Left lung (tissue), 14 donors: ENCODE data around the gene SMCO4. TPM values are rescaled to one million over a fixed set of nuclear protein-coding genes. Genes with fewer than 3 reads are reported as not detected.

Experiments used
- ATAC-seq: fragments of 200-7000 bp; cut with Tn5 transposase; one replicate; pipeline ENCODE4 v1.9.1; 2020; ENCODE audit warnings: moderate library complexity
- DNase-seq, 4 donors: peaks; one replicate each; pipeline ENCODE4 v3.0.0-alpha.2; 2013 to 2020
- H3K27ac ChIP-seq, 2 donors: fragments of 200-600 bp; sonication (generic) in 1 of 2; one replicate each; pipeline versions ENCODE4 v1.5.0 to v1.8.0; 2020 to 2021
- H3K27me3 ChIP-seq, 2 donors: fragments of 200-600 bp; sonication (generic) in 1 of 2; one replicate each; pipeline versions ENCODE4 v1.5.0 to v1.8.0; 2020 to 2021
- H3K36me3 ChIP-seq, 2 donors: fragments of 200-600 bp; sonication (generic) in 1 of 2; one replicate each; pipeline versions ENCODE4 v1.5.0 to v1.8.0; 2020 to 2021
- H3K4me1 ChIP-seq, 2 donors: fragments of 200-600 bp; one replicate each; pipeline ENCODE4 v1.8.0; 2021
- H3K4me3 ChIP-seq, 2 donors: fragments of 200-600 bp; sonication (generic) in 1 of 2; one replicate each; pipeline versions ENCODE4 v1.5.0 to v1.8.0; 2020 to 2021; ENCODE audit warnings: mild to moderate bottlenecking in 1 of 2
- H3K9me3 ChIP-seq, 2 donors: fragments of 200-600 bp; sonication (generic) in 1 of 2; one replicate each; pipeline versions ENCODE4 v1.5.0 to v1.8.0; 2020 to 2021
- CTCF ChIP-seq, 2 donors: fragments of 200-600 bp; sonication (generic) in 1 of 2; IDR thresholded peaks; one replicate each; pipeline versions ENCODE4 v1.5.0 to v1.8.0; 2021; ENCODE audit warnings: antibody characterized with exemption in 2 of 2
- intact Hi-C, 2 donors: fragments of 100-400 bp; cut with DNase I; formaldehyde crosslinking; loops; one replicate each; pipeline versions ENCODE4 v1.11.2 to v1.14.2; 2022
- long read RNA-seq, 12 donors: library from polyadenylated mRNA in 2 of 12; unstranded in 2 of 12; transcript quantifications; one replicate each; pipeline ENCODE4 v2.0.0 and lab custom pipeline, GENCODE V29; 2019 to 2026
- polyA plus RNA-seq, 6 donors: library from polyadenylated mRNA; unstranded; fragments of 120-200 nt; gene quantifications; one replicate each; pipeline ENCODE4 v1.2.1, GENCODE V29; 2013; ENCODE audit not compliant: insufficient read length in 6 of 6
- total RNA-seq, 2 donors: library from RNA; stranded (reverse); fragmentation: NEBNext Ultra II Directional; extraction: Animal tissue kit (Norgen Biotek cat#: 25700); gene quantifications; one replicate each; pipeline ENCODE4 v1.2.1, GENCODE V29; 2021
- donor health status: DM: no; HTN: yes; CAD: no.
- donor health status: DM: no; HTN: no; CAD: no.

SMCO4 gene, protein sequence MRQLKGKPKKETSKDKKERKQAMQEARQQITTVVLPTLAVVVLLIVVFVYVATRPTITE
- total RNA-seq (10 to 100 TPM; 42.7 to 56.0 TPM), polyA plus RNA-seq (10 to 100 TPM; 14.4 to 20.9 (median 18.1) TPM)
- long read RNA-seq, donor 1, transcript SMCO4-201 (3 exons, 1,104 nt): major isoform, 27 of 29 reads
- long read RNA-seq, donor 1, partial matches to known transcripts: 0 of 29 reads
- long read RNA-seq, donor 1, other reads (novel, unspliced or antisense): 0 of 29 reads
- long read RNA-seq, donor 2, transcript SMCO4-201 (3 exons, 1,104 nt): major isoform, 8 of 9 reads
- long read RNA-seq, donor 2, partial matches to known transcripts: 0 of 9 reads
- long read RNA-seq, donor 2, other reads (novel, unspliced or antisense): 0 of 9 reads
- long read RNA-seq, donor 3, partial matches to known transcripts: 0 of 5 reads
- long read RNA-seq, donor 3, other reads (novel, unspliced or antisense): 0 of 5 reads
- long read RNA-seq, donor 4, transcript SMCO4-204 (3 exons, 472 nt): minor isoform, 7 of 54 reads
- long read RNA-seq, donor 4, transcript SMCO4-201 (3 exons, 1,104 nt): major isoform, 30 of 54 reads
- long read RNA-seq, donor 4, partial matches to known transcripts: 1 of 54 reads
- long read RNA-seq, donor 4, other reads (novel, unspliced or antisense): 16 of 54 reads
- long read RNA-seq, donor 5, transcript SMCO4-201 (3 exons, 1,104 nt): major isoform, 10 of 11 reads
- long read RNA-seq, donor 5, partial matches to known transcripts: 0 of 11 reads
- long read RNA-seq, donor 5, other reads (novel, unspliced or antisense): 0 of 11 reads
- long read RNA-seq, donor 6, transcript SMCO4-201 (3 exons, 1,104 nt): major isoform, 6 of 6 reads
- long read RNA-seq, donor 6, partial matches to known transcripts: 0 of 6 reads
- long read RNA-seq, donor 6, other reads (novel, unspliced or antisense): 0 of 6 reads
- long read RNA-seq, donor 7, transcript SMCO4-201 (3 exons, 1,104 nt): major isoform, 6 of 6 reads
- long read RNA-seq, donor 7, partial matches to known transcripts: 0 of 6 reads
- long read RNA-seq, donor 7, other reads (novel, unspliced or antisense): 0 of 6 reads
- long read RNA-seq, donor 8, transcript SMCO4-201 (3 exons, 1,104 nt): major isoform, 7 of 7 reads
- long read RNA-seq, donor 8, partial matches to known transcripts: 0 of 7 reads
- long read RNA-seq, donor 8, other reads (novel, unspliced or antisense): 0 of 7 reads
- long read RNA-seq, donor 9: 0 reads
- long read RNA-seq, donor 10, transcript SMCO4-204 (3 exons, 472 nt): minor isoform, 5 of 29 reads
- long read RNA-seq, donor 10, transcript SMCO4-201 (3 exons, 1,104 nt): major isoform, 15 of 29 reads
- long read RNA-seq, donor 10, partial matches to known transcripts: 1 of 29 reads
- long read RNA-seq, donor 10, other reads (novel, unspliced or antisense): 6 of 29 reads
- long read RNA-seq, donor 11, transcript SMCO4-201 (3 exons, 1,104 nt): major isoform, 6 of 7 reads
- long read RNA-seq, donor 11, partial matches to known transcripts: 0 of 7 reads
- long read RNA-seq, donor 11, other reads (novel, unspliced or antisense): 0 of 7 reads
- long read RNA-seq, donor 12, transcript SMCO4-201 (3 exons, 1,104 nt): major isoform, 7 of 7 reads
- long read RNA-seq, donor 12, partial matches to known transcripts: 0 of 7 reads
- long read RNA-seq, donor 12, other reads (novel, unspliced or antisense): 0 of 7 reads

GRCh38 chr11:93543292-93543977 lies at the start of gene SMCO4:
Gene SMCO4 (minus strand): TSS chr11:93543391. CDS start chr11:93479189, 64,202 bp downstream.
- DNase-seq (peak; percentile 69 to 97 (median 88)), ATAC-seq (peak; percentile 92)
- intact Hi-C loops: loop anchor here in 1 of 2 donors (10.0 kb wide), 1 partner anchor 309 kb away; no protein-coding TSS in a partner anchor
- peaks cover 12 to 49% of the 10 kb centered on the region in 2 donors for H3K4me1 ChIP-seq
- H3K27me3 ChIP-seq: no peaks in the 10 kb centered on the region
- H3K36me3 ChIP-seq: no peaks in the 10 kb centered on the region
- H3K9me3 ChIP-seq: no peaks in the 10 kb centered on the region
- peak within 1 kb of the TSS; percentile 84 to 90 for H3K27ac ChIP-seq
- H3K4me3 ChIP-seq: peak within 1 kb of the TSS; percentile 73 to 75
- peak; percentile 62 to 80 for TF ChIP-seq CTCF (IDR thresholded peaks at IDR 0.05)

GRCh38 chr11:93591247-93591898 lies 48.2 kb upstream of the SMCO4 start:
- H3K36me3 ChIP-seq: no peaks in the 10 kb centered on the region
- no peak overlapping the region for H3K27ac ChIP-seq
- H3K4me3 ChIP-seq: no peak overlapping the region
- no peaks in the 10 kb centered on the region for H3K9me3 ChIP-seq
- intact Hi-C loops: no loop called here
- TF ChIP-seq CTCF (IDR thresholded peaks at IDR 0.05): no peak
- ATAC-seq: no peak
- no peak for DNase-seq
- no peaks in the 10 kb centered on the region for H3K27me3 ChIP-seq
- H3K4me1 ChIP-seq: no peaks in the 10 kb centered on the region

DNA sequence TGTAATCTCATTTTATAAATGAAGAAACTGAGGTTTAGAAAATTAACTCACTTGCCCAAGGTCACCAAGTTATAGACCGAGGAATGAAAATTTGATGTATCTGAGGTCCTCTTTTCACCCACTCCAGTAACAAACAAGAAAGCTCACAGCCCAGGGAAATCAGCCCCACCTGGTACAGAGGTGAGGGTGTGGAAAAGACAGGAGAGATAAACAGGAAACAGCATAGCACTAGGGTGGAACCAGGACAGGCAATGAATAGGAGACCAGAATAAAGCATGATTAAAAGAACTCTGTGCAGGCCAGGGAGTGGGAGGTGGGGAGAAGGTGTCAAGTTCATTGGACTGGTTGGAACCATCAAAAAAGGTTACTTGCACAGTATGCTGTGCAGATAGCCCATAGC lies 46.2 kb upstream of the SMCO4 start:
- DNase-seq (no peak), ATAC-seq (no peak)
- H3K36me3 ChIP-seq: no peaks in the 10 kb centered on the region
- H3K9me3 ChIP-seq: no peaks in the 10 kb centered on the region
- H3K4me1 ChIP-seq: no peaks in the 10 kb centered on the region
- H3K27me3 ChIP-seq: no peaks in the 10 kb centered on the region
- no peak overlapping the region for H3K4me3 ChIP-seq
- intact Hi-C loops: no loop called here
- H3K27ac ChIP-seq: no peak overlapping the region
- TF ChIP-seq CTCF (IDR thresholded peaks at IDR 0.05): no peak
